Heart left ventricle (tissue), 16 donors: Measurements from ENCODE around the gene CDK8. TPM values are rescaled to one million over a fixed set of nuclear protein-coding genes. Genes with fewer than 3 reads are reported as not detected.

Experiments
- ATAC-seq, 4 donors: fragments of 200-7000 bp; cut with Tn5 transposase; one replicate each; pipeline ENCODE4 v1.9.1; 2020 to 2022; ENCODE audit warnings: moderate library complexity in 4 of 4, mild to moderate bottlenecking in 3 of 4, moderate number of reproducible peaks in 1 of 4
- DNase-seq, 5 donors: peaks; one replicate each; pipeline ENCODE4 v3.0.0-alpha.2; 2020
- H3K27ac ChIP-seq, 12 donors: fragments of 200-600 bp; sonication (generic) in 4 of 12; one replicate each; pipeline versions ENCODE4 v1.5.0 to v1.8.0; 2016 to 2022; ENCODE audit warnings: mild to moderate bottlenecking in 2 of 12
- H3K27me3 ChIP-seq, 9 donors: fragments of 200-600 bp; sonication (generic) in 2 of 9; one replicate each; pipeline versions ENCODE4 v1.5.1 to v1.8.0; 2016 to 2022; ENCODE audit warnings: mild to moderate bottlenecking in 3 of 9
- H3K36me3 ChIP-seq, 9 donors: fragments of 200-600 bp; sonication (generic) in 2 of 9; one replicate each; pipeline versions ENCODE4 v1.5.0 to v1.8.0; 2018 to 2022; ENCODE audit warnings: mild to moderate bottlenecking in 2 of 9
- H3K4me1 ChIP-seq, 12 donors: fragments of 200-600 bp; sonication (generic) in 4 of 12; one replicate each; pipeline versions ENCODE4 v1.5.0 to v1.8.0; 2016 to 2022; ENCODE audit warnings: mild to moderate bottlenecking in 3 of 12
- H3K4me3 ChIP-seq, 12 donors: fragments of 200-600 bp; sonication (generic) in 4 of 12; one replicate each; pipeline versions ENCODE4 v1.5.0 to v1.8.0; 2017 to 2022; ENCODE audit warnings: mild to moderate bottlenecking in 9 of 12, moderate library complexity in 4 of 12
- H3K9me3 ChIP-seq, 12 donors: fragments of 200-600 bp; sonication (generic) in 4 of 12; one replicate each; pipeline versions ENCODE4 v1.5.0 to v1.8.0; 2016 to 2022; ENCODE audit warnings: mild to moderate bottlenecking in 1 of 12
- CTCF ChIP-seq, 12 donors: fragments of 200-600 bp; sonication (generic) in 4 of 12; IDR thresholded peaks; one replicate each; pipeline versions ENCODE4 v1.5.0 to v1.8.0; 2018 to 2022; ENCODE audit warnings: antibody characterized with exemption in 12 of 12, mild to moderate bottlenecking in 5 of 12
- POLR2A ChIP-seq, 2 donors: fragments of 450-650 bp; IDR thresholded peaks; one replicate each; pipeline ENCODE4 v1.6.1; 2017; ENCODE audit warnings: antibody characterized with exemption in 2 of 2, mild to moderate bottlenecking in 2 of 2, moderate library complexity in 2 of 2
- WGBS, 4 donors: extraction: QIAGEN DNeasy Blood & Tissue Kit in 2 of 4; methylation state at CpG; one replicate each; pipeline versions ENCODE4 v1.1.5 to v1.1.7; 2013 to 2018; 5-methylcytosine and 5-hydroxymethylcytosine counted together
- intact Hi-C, 10 donors: fragments of 100-400 bp; cut with DNase I; formaldehyde crosslinking; loops; one replicate each; pipeline versions ENCODE4 v1.11.1 to v1.14.2; 2022
- polyA plus RNA-seq, 2 donors: library from polyadenylated mRNA; stranded (reverse); fragments of 200-250 nt; gene quantifications; one replicate each; pipeline ENCODE4 v1.2.3, GENCODE V29; 2013
- total RNA-seq, 9 donors: library from RNA; depleted of rRNA in 2 of 9; stranded (reverse); fragments of >200 nt in 2 of 9; fragmentation: NEBNext Ultra II Directional in 3 of 9; extraction: Animal tissue kit (Norgen Biotek cat#: 25700) in 3 of 9; gene quantifications; one replicate each; pipeline versions ENCODE4 v1.1.0 to v1.2.4, GENCODE V29; 2016 to 2023
- donor health status: ischemic (EF 13 %, LVEDD 7.1; RV severe dilation, severe dysfunction).
- donor health status: healthy with polysubstance abuse.
- donor health status: DM: no; HTN: yes; CAD: no.
- donor health status: DM: no; HTN: no; CAD: no.
- donor health status: ischemic (EF 25% LVEDD 6.9; RV normal size, moderate dysfunction).
- donor health status: ischemic (EF 25% LVEDD 5.7; RV mildly dilated, moderate dysfunction).
- donor health status: healthy.
- donor health status: DM: yes; HTN: yes; CAD: no.
- donor health status: ischemic (EF 35%, LVEDD 5.7; RV mildly dilated, moderate dysfunction).
- donor health status: nonischemic (EF 11% LVEDD 7.7; RV severe dilation, severe dysfunction).
- donor health status: DM: yes; HTN: yes; CAD: no.
- donor health status: PGD.
- donor health status: ischemic (EF 29% LVEDD 5.4; RV normal size, mild dysfunction).
- donor health status: nonischemic (EF 23%, LVEDD 6.1; RV moderate dilation, normal function).

CDK8 gene
- total and polyA plus RNA-seq, 11 donors: 5.3 to 12.4 (median 9.9) TPM

DNA sequence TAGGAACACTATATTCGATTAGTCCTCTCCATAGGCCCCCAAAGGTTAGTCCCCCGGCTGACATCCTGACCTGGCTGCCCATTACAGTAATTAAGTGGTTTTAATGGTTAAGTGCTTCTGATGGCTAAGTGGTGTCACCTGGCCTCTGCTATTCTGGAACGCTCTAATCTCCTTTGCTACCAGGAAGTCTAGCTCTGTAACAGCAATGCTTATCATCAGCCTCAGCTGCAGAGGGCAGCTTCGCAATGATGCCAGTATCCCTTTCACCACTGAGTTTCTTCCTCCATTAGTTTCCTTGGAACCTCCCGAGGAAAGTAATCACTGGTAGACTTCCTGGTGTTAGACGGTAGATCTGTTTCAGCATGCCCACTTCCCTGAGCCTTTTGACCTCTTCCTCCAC lies 23.2 kb upstream of the CDK8 start:
- Histone ChIP-seq H3K27me3 (no peaks in the 10 kb centered on the region), H3K4me1 (peaks cover 0 to 13% (median 0%) of the 10 kb centered on the region in 12 donors), H3K27ac (no peak overlapping the region), H3K36me3 (no peaks in the 10 kb centered on the region), H3K4me3 (no peak overlapping the region), H3K9me3 (no peaks in the 10 kb centered on the region)
- WGBS, 4 donors: 29 to 40% (median 30%) methylated on average over 6 of the region's 6 CpGs
- no peak for DNase-seq
- intact Hi-C loops: no loop called here
- ATAC-seq: peak in 3 of 4 donors; percentile 76 to 84 (median 77)
- TF ChIP-seq CTCF (IDR thresholded peaks at IDR 0.05) (no peak), POLR2A (IDR thresholded peaks at IDR 0.05) (no peak)

GRCh38 chr13:26236296-26236695 lies 17.6 kb upstream of the CDK8 start:
- 47 to 71% (median 63%) methylated on average over 1 of the region's 1 CpG for WGBS, 4 donors
- intact Hi-C loops: no loop called here

DNA sequence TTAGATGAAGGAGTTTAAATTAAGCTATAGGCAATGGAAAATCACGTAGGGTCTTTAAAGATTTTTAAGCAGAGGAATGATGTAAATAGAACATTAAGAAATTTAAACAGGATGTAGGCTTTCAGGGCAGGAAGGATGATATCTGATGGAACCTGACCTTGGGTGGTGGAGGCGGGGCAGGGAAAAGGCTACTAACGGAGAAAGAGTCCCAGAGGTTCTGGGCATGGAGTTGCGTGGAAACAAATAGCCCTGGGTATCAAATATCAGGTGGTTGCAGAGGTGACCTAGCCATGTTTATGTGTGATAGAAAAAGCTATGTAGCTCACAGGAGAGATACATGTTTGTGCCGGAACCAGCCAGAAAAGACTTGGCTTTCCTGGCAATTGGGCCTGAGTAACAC lies 7.8 kb upstream of the CDK8 start:
- peaks cover 0 to 3% (median 0%) of the 10 kb centered on the region in 9 donors for H3K27me3 ChIP-seq
- intact Hi-C loops: no loop called here
- WGBS, 4 donors: 54 to 63% (median 61%) methylated on average over 5 of the region's 5 CpGs
- no peak for ATAC-seq
- no peak overlapping the region for H3K4me3 ChIP-seq
- no peaks in the 10 kb centered on the region for H3K36me3 ChIP-seq
- H3K27ac ChIP-seq: no peak overlapping the region
- no peak for TF ChIP-seq CTCF (IDR thresholded peaks at IDR 0.05)
- TF ChIP-seq POLR2A (IDR thresholded peaks at IDR 0.05): no peak
- peaks cover 0 to 8% (median 0%) of the 10 kb centered on the region in 12 donors for H3K9me3 ChIP-seq
- DNase-seq: no peak
- H3K4me1 ChIP-seq: no peaks in the 10 kb centered on the region

More at GRCh38 chr13:26236296-26236695, 17.6 kb upstream of the CDK8 start:
- Histone ChIP-seq H3K27me3 (no peaks in the 10 kb centered on the region), H3K4me1 (no peaks in the 10 kb centered on the region), H3K27ac (no peak overlapping the region), H3K4me3 (no peak overlapping the region), H3K36me3 (no peaks in the 10 kb centered on the region), H3K9me3 (no peaks in the 10 kb centered on the region)
- DNase-seq (no peak), ATAC-seq (no peak)
- TF ChIP-seq CTCF (IDR thresholded peaks at IDR 0.05) (no peak), POLR2A (IDR thresholded peaks at IDR 0.05) (no peak)

GRCh38 chr13:26247011-26247410 lies 6.9 kb upstream of the CDK8 start:
- intact Hi-C loops: no loop called here
- Histone ChIP-seq H3K36me3 (no peaks in the 10 kb centered on the region), H3K27me3 (peaks cover 0 to 3% (median 0%) of the 10 kb centered on the region in 9 donors), H3K4me1 (no peaks in the 10 kb centered on the region), H3K9me3 (peaks cover 0 to 8% (median 0%) of the 10 kb centered on the region in 12 donors), H3K27ac (no peak overlapping the region), H3K4me3 (no peak overlapping the region)
- ATAC-seq (no peak), DNase-seq (no peak)
- 60 to 74% (median 65%) methylated on average over 2 of the region's 2 CpGs for WGBS, 4 donors
- TF ChIP-seq CTCF (IDR thresholded peaks at IDR 0.05) (no peak), POLR2A (IDR thresholded peaks at IDR 0.05) (no peak)
